HFF-Myc (cell line): ENCODE data around the gene CCDC82.

Source experiments
- DNase-seq: peaks from one replicate; pipeline ENCODE4 v3.0.0-alpha.2; 2011; ENCODE audit warnings: low read depth; ENCODE audit errors: extremely low read depth
- H3K4me3 ChIP-seq: replicated peaks from 2 replicates; pipeline ENCODE4 v1.5.1; 2011; ENCODE audit warnings: low read depth, mild to moderate bottlenecking, control low read depth, low read length
- TF ChIP-seq, protein P1 (sequence below): IDR thresholded peaks from 2 replicates; pipeline ENCODE4 v1.5.1; 2012; ENCODE audit warnings: mild to moderate bottlenecking, low read depth, low read length, control low read depth; ENCODE audit errors: missing control alignments

CCDC82 gene

DNA sequence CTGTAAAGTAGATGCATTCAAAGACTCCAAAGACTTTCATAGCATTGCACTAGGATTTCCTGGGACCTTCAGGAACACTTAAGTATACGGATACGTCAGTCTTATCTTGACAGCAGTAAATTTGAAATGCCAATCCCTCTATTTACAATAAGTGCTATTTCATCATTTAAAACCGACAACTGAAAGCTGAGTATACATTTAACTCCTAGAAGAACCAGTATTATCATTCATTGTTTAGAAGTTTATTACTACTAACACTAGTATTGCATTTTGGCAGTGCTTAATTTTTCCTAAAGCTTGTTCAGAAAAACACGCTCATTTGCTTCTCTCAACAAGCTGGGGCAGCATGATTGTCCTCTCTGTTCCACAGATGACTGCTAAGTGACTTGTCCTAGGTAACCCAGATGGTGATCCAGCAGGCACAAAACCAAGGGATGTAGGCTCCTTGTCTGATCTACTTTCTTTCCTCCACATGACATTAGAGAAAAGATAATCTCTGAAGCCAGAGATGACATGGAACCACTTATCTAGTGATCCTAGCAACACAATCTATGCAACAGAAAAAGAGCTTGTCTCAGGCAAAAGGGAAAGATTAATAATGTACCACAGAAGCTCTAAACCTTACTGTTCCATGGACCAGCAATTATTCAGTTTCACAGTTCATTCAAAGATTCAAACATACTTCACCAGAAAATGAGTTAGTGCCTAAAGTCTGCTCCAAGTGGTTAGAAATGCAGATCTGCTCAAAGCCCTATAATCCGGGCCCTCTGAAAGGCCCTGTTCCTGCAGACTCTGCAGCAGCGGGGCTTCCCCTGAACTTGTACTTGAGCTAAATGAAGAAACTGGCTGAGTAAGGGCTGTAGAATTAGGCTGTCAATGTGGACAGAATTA lies 51.9 kb downstream of the CCDC82 start:
- DNase-seq: no peak
- TF ChIP-seq, protein P1, sequence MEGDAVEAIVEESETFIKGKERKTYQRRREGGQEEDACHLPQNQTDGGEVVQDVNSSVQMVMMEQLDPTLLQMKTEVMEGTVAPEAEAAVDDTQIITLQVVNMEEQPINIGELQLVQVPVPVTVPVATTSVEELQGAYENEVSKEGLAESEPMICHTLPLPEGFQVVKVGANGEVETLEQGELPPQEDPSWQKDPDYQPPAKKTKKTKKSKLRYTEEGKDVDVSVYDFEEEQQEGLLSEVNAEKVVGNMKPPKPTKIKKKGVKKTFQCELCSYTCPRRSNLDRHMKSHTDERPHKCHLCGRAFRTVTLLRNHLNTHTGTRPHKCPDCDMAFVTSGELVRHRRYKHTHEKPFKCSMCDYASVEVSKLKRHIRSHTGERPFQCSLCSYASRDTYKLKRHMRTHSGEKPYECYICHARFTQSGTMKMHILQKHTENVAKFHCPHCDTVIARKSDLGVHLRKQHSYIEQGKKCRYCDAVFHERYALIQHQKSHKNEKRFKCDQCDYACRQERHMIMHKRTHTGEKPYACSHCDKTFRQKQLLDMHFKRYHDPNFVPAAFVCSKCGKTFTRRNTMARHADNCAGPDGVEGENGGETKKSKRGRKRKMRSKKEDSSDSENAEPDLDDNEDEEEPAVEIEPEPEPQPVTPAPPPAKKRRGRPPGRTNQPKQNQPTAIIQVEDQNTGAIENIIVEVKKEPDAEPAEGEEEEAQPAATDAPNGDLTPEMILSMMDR: no peak
- peak overlapping the region; percentile 4; the same call in 1 of the 2 replicates for H3K4me3 ChIP-seq

DNA sequence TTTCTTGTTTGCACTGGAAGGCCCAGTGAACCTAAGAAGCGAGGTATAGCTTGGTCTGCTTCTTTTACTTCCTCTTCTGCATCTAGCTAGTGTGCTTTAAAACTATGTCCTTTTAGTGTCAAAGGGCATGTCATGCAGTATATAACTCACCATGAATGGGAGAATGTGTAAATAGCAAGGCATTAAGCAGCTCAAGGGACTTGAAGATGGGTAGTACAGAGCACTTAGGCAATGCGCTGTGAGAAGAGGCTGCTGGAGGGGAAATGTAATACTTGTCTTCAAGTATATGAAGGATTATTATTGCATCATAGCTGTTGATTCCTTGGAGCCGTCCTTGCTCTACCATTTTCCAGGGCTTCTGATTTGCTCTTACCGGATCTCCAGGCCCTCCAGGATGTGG lies 54.3 kb downstream of the CCDC82 start:
- no peak for DNase-seq
- no peak overlapping the region for H3K4me3 ChIP-seq
- TF ChIP-seq, protein P1: no peak

DNA sequence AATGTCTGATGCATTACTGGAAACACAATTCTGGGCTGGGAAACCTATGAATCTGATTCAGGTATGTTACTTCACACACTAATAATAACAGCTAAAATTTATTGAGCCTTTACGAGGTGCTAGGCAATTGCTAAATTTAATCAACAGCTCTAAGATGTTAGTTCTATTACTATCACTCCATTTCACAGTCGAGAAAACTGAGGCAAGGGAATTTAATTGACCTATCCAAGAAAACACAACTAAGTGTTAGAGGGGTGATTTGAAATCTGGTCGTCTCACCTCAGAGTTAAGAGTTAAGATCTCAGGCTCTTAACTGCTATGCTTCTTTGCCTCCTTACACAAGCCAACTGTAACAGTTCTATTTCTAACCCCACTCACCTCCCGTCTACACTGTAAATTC lies 55.5 kb downstream of the CCDC82 start:
- DNase-seq: no peak
- H3K4me3 ChIP-seq: no peak overlapping the region
- TF ChIP-seq, protein P1: no peak

DNA sequence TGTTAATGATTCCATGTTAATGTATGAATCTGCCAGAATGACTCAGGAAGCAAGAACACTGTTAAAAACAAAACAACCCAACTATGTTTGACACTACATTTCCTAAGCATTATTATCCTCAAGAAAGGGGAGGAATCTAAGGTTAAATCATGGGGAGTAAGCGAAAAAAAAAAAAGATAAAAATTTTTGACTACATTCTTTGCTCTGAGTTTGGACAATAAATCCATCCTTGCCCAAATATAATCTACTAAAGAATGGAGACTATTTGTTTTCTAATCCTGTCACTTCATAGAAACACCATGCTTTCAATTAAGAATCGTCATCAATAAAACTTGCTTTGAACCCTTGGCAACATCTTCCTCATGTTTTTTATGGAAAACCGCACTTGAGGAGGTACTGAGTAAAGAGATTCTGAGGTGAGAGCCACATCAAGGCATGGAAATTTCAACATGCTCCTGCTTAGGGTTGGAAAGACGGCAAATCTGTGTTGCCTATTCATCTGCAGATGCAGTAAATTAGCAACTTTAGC lies 56.5 kb downstream of the CCDC82 start:
- TF ChIP-seq, protein P1: no peak
- H3K4me3 ChIP-seq: no peak overlapping the region
- no peak for DNase-seq

DNA sequence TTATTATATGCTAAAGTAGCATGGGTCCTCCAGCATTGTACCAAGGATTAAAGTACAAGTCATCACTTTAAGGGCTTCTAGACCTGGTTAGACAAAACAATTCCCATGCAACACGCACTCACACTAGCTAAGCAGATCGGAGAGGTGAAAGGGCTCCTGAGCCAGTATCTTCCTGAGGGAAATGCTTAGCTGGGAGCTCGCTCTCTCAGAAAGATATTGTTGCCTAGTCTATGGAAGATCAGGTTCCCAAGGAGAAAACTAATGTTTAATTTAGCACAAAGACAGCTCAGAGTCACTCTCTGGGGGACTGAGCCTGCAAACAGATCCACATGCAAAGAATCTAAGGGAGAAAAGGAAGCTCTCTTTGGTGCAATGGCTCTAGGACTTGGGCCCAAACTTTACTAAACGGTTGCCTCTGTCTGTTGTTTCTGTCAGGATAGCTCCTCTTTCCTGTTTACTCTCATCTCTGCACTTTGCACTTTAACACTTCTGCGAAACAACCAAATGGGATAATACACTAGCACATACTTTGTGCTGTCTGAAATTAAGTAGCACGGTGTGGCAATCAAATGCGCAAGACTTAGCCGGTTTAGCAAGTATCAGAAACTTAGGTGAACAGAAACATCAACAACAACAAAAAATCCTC lies 57.5 kb downstream of the CCDC82 start:
- H3K4me3 ChIP-seq: no peak overlapping the region
- DNase-seq: no peak
- TF ChIP-seq, protein P1: no peak

DNA sequence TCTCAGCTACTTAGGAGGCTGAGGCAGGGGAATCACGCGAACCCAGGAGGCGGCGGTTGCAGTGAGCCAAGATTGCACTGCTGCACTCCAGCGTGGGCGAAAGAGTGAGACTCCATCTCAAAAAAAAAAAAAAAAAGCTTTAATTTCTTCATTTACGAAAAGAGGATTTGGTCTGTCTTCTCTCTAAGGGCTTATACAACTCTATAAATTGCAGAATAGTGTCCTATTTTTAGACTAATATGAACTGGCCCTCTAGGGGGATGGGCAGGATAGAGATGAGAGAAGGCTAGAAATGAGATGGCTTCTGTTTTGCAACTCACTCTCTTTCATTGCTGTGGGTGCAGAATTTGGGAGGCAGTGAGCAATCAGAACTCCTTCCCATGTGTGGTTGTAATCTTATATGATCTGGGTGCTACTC lies 58.0 kb downstream of the CCDC82 start:
- no peak overlapping the region for H3K4me3 ChIP-seq
- TF ChIP-seq, protein P1: no peak
- DNase-seq: no peak
